ENCODE results near the gene GDPD1. TPM values are rescaled to one million over a fixed set of nuclear protein-coding genes. Genes with fewer than 3 reads are reported as not detected.

Gene GDPD1
- total and polyA plus RNA-seq, 9 of the 15 experiments (the other 6 are each of a cell fraction or from before 2014, with no cell fraction given), result 5.7 to 15.2 (median 9.3) TPM

DNA sequence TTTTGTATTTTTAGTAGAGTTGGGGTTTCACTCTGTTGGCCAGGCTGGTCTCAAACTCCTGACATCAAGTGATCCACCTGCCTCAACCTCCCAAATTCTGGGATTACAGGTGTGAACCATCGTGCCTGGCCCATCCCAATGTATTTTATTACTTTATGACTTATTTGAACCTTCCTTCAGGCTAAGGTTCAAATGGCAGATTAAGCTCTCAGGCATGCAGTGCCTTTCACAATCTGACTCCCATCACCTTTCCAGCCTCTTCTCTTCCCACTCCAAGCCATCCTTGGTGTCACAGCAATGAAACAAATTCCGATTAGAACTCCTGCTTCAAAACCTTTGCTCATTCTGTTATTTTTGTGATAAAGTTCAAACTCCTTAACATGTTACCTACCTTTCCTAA is 84.5 kb downstream of the GDPD1 start:
- no peak overlapping the region for H3K4me3 ChIP-seq
- no peaks in the 10 kb centered on the region for H3K4me1 ChIP-seq (replicated peaks in 1 of 2; ENCODE audit: control insufficient read depth in 2 of 2, insufficient read depth in 2 of 2, low read length in 2 of 2)
- no peaks in the 10 kb centered on the region for H4K20me1 ChIP-seq (replicated peaks; ENCODE audit: control insufficient read depth, insufficient read depth, low read length)
- FAIRE-seq, result no peak
- H3K9me1 ChIP-seq (ENCODE audit: control insufficient read depth, insufficient read depth, low read length), result no peaks in the 10 kb centered on the region
- H3K27me3 ChIP-seq (ENCODE audit: control insufficient read depth in 2 of 2, insufficient read depth in 2 of 2, low read length in 2 of 2), result no peaks in the 10 kb centered on the region
- no peak overlapping the region for H2AFZ ChIP-seq (ENCODE audit: low read depth, low read length)
- no TSS peak for BruUV-seq (replicated peaks)
- in situ Hi-C loops (cut with MboI) (loop anchor here (10.0 kb wide), 1 partner anchor 340 kb away; no protein-coding TSS in a partner anchor), intact Hi-C loops (cut with micrococcal nuclease) (no loop called here)
- ChIA-PET CTCF (ENCODE audit: low intra/inter-chr PET ratio) (no interaction called here), POLR2A (no interaction called here)
- H3K27ac ChIP-seq (ENCODE audit: extremely low read depth, low read depth, low read length), result no peak overlapping the region
- DNase-seq (ENCODE audit: extremely low read depth in 1 of 4, low spot score in 3 of 4), result no peak
- H3K4me2 ChIP-seq (ENCODE audit: insufficient read depth, low read length), result no peak overlapping the region
- 55% methylated on average over 2 of the region's 2 CpGs for WGBS (ENCODE audit: insufficient coverage, low coverage, missing lambda C conversion rate)
- H3K9me3 ChIP-seq (replicated peaks; ENCODE audit: control insufficient read depth, insufficient read depth, low read depth, low read length), result no peaks in the 10 kb centered on the region
- H3K79me2 ChIP-seq (ENCODE audit: control insufficient read depth, insufficient read depth, low read length), result no peaks in the 10 kb centered on the region
- H3K36me3 ChIP-seq (ENCODE audit: control insufficient read depth, insufficient read depth, low read length), result no peaks in the 10 kb centered on the region
- ATAC-seq, result no peak
- H3K9ac ChIP-seq (ENCODE audit: insufficient read depth in 1 of 2, low read depth in 2 of 2, low read length in 2 of 2), result no peak overlapping the region
- no peak for TF ChIP-seq ZNF586 (CRISPR knock-in tag; conservative IDR thresholded peaks at IDR 0.05)
- TF ChIP-seq PYGO2 (tag; IDR thresholded peaks at IDR 0.05), result no peak
- no peak for TF ChIP-seq ATF6 (CRISPR knock-in tag; IDR thresholded peaks at IDR 0.05)
- no peak for TF ChIP-seq E2F5 (CRISPR knock-in tag; IDR thresholded peaks at IDR 0.05)
- no peak for TF ChIP-seq KDM2B (CRISPR knock-in tag; IDR thresholded peaks at IDR 0.05)
- TF ChIP-seq E2F4 (CRISPR knock-in tag; IDR thresholded peaks at IDR 0.05; ENCODE audit: low read depth), result no peak
- no peak for TF ChIP-seq POLR2G (IDR thresholded peaks at IDR 0.05; ENCODE audit: low read depth, low read length)
- no peak for TF ChIP-seq SREBF1 (IDR thresholded peaks at IDR 0.05; ENCODE audit: borderline replicate concordance, low read depth, low read length)
- no peak for TF ChIP-seq FOXM1 (IDR thresholded peaks at IDR 0.05; ENCODE audit: low read depth)
- TF ChIP-seq FOXM1 (CRISPR knock-in tag; IDR thresholded peaks at IDR 0.05; ENCODE audit: low read depth), result no peak
- no peak for TF ChIP-seq ZFPM2 (CRISPR knock-in tag; IDR thresholded peaks at IDR 0.05)
- TF ChIP-seq, protein P1, sequence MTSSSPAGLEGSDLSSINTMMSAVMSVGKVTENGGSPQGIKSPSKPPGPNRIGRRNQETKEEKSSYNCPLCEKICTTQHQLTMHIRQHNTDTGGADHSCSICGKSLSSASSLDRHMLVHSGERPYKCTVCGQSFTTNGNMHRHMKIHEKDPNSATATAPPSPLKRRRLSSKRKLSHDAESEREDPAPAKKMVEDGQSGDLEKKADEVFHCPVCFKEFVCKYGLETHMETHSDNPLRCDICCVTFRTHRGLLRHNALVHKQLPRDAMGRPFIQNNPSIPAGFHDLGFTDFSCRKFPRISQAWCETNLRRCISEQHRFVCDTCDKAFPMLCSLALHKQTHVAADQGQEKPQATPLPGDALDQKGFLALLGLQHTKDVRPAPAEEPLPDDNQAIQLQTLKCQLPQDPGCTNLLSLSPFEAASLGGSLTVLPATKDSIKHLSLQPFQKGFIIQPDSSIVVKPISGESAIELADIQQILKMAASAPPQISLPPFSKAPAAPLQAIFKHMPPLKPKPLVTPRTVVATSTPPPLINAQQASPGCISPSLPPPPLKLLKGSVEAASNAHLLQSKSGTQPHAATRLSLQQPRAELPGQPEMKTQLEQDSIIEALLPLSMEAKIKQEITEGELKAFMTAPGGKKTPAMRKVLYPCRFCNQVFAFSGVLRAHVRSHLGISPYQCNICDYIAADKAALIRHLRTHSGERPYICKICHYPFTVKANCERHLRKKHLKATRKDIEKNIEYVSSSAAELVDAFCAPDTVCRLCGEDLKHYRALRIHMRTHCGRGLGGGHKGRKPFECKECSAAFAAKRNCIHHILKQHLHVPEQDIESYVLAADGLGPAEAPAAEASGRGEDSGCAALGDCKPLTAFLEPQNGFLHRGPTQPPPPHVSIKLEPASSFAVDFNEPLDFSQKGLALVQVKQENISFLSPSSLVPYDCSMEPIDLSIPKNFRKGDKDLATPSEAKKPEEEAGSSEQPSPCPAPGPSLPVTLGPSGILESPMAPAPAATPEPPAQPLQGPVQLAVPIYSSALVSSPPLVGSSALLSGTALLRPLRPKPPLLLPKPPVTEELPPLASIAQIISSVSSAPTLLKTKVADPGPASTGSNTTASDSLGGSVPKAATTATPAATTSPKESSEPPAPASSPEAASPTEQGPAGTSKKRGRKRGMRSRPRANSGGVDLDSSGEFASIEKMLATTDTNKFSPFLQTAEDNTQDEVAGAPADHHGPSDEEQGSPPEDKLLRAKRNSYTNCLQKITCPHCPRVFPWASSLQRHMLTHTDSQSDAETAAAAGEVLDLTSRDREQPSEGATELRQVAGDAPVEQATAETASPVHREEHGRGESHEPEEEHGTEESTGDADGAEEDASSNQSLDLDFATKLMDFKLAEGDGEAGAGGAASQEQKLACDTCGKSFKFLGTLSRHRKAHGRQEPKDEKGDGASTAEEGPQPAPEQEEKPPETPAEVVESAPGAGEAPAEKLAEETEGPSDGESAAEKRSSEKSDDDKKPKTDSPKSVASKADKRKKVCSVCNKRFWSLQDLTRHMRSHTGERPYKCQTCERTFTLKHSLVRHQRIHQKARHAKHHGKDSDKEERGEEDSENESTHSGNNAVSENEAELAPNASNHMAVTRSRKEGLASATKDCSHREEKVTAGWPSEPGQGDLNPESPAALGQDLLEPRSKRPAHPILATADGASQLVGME (CRISPR knock-in tag; IDR thresholded peaks at IDR 0.05), result no peak
- no peak for TF ChIP-seq TCF7 (IDR thresholded peaks at IDR 0.05; ENCODE audit: borderline replicate concordance)
- TF ChIP-seq COPS2 (conservative IDR thresholded peaks at IDR 0.05), result no peak

All from K562 (cell line).